Neuron (in vitro differentiated cells): ENCODE measurements around the gene SLAIN2.

Experiments
- H2AFZ ChIP-seq: one replicate; pipeline ENCODE4 v1.6.1; 2013; ENCODE audit warnings: low read depth, mild to moderate bottlenecking, inconsistent platforms, low read length, moderate library complexity
- H3K27me3 ChIP-seq: one replicate; pipeline ENCODE4 v1.6.1; 2013; ENCODE audit warnings: low read length; ENCODE audit not compliant: insufficient read depth
- H3K36me3 ChIP-seq: one replicate; pipeline ENCODE4 v1.6.1; 2013; ENCODE audit warnings: low read length; ENCODE audit not compliant: insufficient read depth
- H3K4me1 ChIP-seq: one replicate; pipeline ENCODE4 v1.6.1; 2013; ENCODE audit warnings: low read length; ENCODE audit not compliant: insufficient read depth
- H3K4me3 ChIP-seq: 2 replicates; pipeline ENCODE4 v1.5.1; 2013; ENCODE audit warnings: mild to moderate bottlenecking, low read length, moderate library complexity
- H3K9me3 ChIP-seq: one replicate; pipeline ENCODE4 v1.6.1; 2013; ENCODE audit warnings: low read length

SLAIN2 gene

GRCh38 chr4:48366611-48367010 lies 25.3 kb downstream of the SLAIN2 start:
- peaks cover under 1% of the 10 kb centered on the region for H3K36me3 ChIP-seq
- no peaks in the 10 kb centered on the region for H3K9me3 ChIP-seq
- no peak overlapping the region for H2AFZ ChIP-seq
- H3K4me3 ChIP-seq = no peak overlapping the region
- H3K27me3 ChIP-seq = no peaks in the 10 kb centered on the region
- H3K4me1 ChIP-seq = peaks cover 2% of the 10 kb centered on the region

- Histone ChIP-seq H3K27me3 (no peaks in the 10 kb centered on the region), H3K9me3 (no peaks in the 10 kb centered on the region), H3K4me1 (peaks cover 2% of the 10 kb centered on the region), H3K36me3 (peaks cover 2% of the 10 kb centered on the region), H2AFZ (no peak overlapping the region), H3K4me3 (no peak overlapping the region)
Measured at GRCh38 chr4:48367016-48367415, 25.7 kb downstream of the SLAIN2 start.

GRCh38 chr4:48368389-48368788 lies 27.1 kb downstream of the SLAIN2 start:
- Histone ChIP-seq H3K36me3 (peaks cover 7% of the 10 kb centered on the region), H3K4me3 (no peak overlapping the region), H2AFZ (no peak overlapping the region), H3K9me3 (no peaks in the 10 kb centered on the region), H3K27me3 (no peaks in the 10 kb centered on the region), H3K4me1 (peaks cover 2% of the 10 kb centered on the region)

- Histone ChIP-seq H2AFZ (no peak overlapping the region), H3K4me1 (peaks cover 2% of the 10 kb centered on the region), H3K9me3 (no peaks in the 10 kb centered on the region), H3K36me3 (peaks cover 7% of the 10 kb centered on the region), H3K27me3 (no peaks in the 10 kb centered on the region), H3K4me3 (no peak overlapping the region)
Measured at GRCh38 chr4:48369248-48369647, 27.9 kb downstream of the SLAIN2 start.

GRCh38 chr4:48369771-48370170 lies 28.4 kb downstream of the SLAIN2 start:
- no peaks in the 10 kb centered on the region for H3K9me3 ChIP-seq
- peaks cover 2% of the 10 kb centered on the region for H3K4me1 ChIP-seq
- H2AFZ ChIP-seq = no peak overlapping the region
- no peak overlapping the region for H3K4me3 ChIP-seq
- peaks cover 7% of the 10 kb centered on the region for H3K36me3 ChIP-seq
- H3K27me3 ChIP-seq = no peaks in the 10 kb centered on the region

- Histone ChIP-seq H3K9me3 (no peaks in the 10 kb centered on the region), H3K4me1 (peaks cover 2% of the 10 kb centered on the region), H3K27me3 (no peaks in the 10 kb centered on the region), H3K4me3 (no peak overlapping the region), H3K36me3 (peaks cover 7% of the 10 kb centered on the region), H2AFZ (no peak overlapping the region)
Measured at GRCh38 chr4:48370260-48371134, 29.2 kb downstream of the SLAIN2 start.

GRCh38 chr4:48372272-48372671 lies 30.9 kb downstream of the SLAIN2 start:
- H3K36me3 ChIP-seq = peaks cover 7% of the 10 kb centered on the region
- H3K27me3 ChIP-seq = no peaks in the 10 kb centered on the region
- no peak overlapping the region for H3K4me3 ChIP-seq
- no peaks in the 10 kb centered on the region for H3K9me3 ChIP-seq
- no peak overlapping the region for H2AFZ ChIP-seq
- peaks cover 2% of the 10 kb centered on the region for H3K4me1 ChIP-seq

- peaks cover 6% of the 10 kb centered on the region for H3K4me1 ChIP-seq
- no peaks in the 10 kb centered on the region for H3K9me3 ChIP-seq
- H3K4me3 ChIP-seq = no peak overlapping the region
- H3K27me3 ChIP-seq = no peaks in the 10 kb centered on the region
- H2AFZ ChIP-seq = no peak overlapping the region
- H3K36me3 ChIP-seq = peaks cover 15% of the 10 kb centered on the region
Measured at GRCh38 chr4:48375651-48376304, 34.4 kb downstream of the SLAIN2 start.

GRCh38 chr4:48379587-48380180 lies 38.4 kb downstream of the SLAIN2 start:
- Histone ChIP-seq H3K4me1 (peaks cover 13% of the 10 kb centered on the region), H2AFZ (no peak overlapping the region), H3K27me3 (no peaks in the 10 kb centered on the region), H3K4me3 (no peak overlapping the region), H3K9me3 (no peaks in the 10 kb centered on the region), H3K36me3 (peaks cover 33% of the 10 kb centered on the region)

- no peak overlapping the region for H3K4me3 ChIP-seq
- no peaks in the 10 kb centered on the region for H3K27me3 ChIP-seq
- peaks cover 13% of the 10 kb centered on the region for H3K4me1 ChIP-seq
- H2AFZ ChIP-seq = no peak overlapping the region
- no peaks in the 10 kb centered on the region for H3K9me3 ChIP-seq
- H3K36me3 ChIP-seq = peaks cover 41% of the 10 kb centered on the region
Measured at GRCh38 chr4:48380583-48381167, 39.3 kb downstream of the SLAIN2 start.

GRCh38 chr4:48388525-48389154 lies 47.3 kb downstream of the SLAIN2 start:
- Histone ChIP-seq H3K4me1 (no peaks in the 10 kb centered on the region), H3K36me3 (peaks cover 52% of the 10 kb centered on the region), H3K9me3 (no peaks in the 10 kb centered on the region), H2AFZ (no peak overlapping the region), H3K27me3 (no peaks in the 10 kb centered on the region), H3K4me3 (no peak overlapping the region)

- peaks cover 34% of the 10 kb centered on the region for H3K36me3 ChIP-seq
Measured at GRCh38 chr4:48396043-48396442, 54.7 kb downstream of the SLAIN2 start.

More at GRCh38 chr4:48396043-48396442, 54.7 kb downstream of the SLAIN2 start:
- Histone ChIP-seq H3K27me3 (no peaks in the 10 kb centered on the region), H3K4me1 (no peaks in the 10 kb centered on the region), H3K4me3 (no peak overlapping the region), H3K9me3 (peaks cover 5% of the 10 kb centered on the region), H2AFZ (no peak overlapping the region)
